ENCODE data around the gene CRYGC. TPM values are rescaled to one million over a fixed set of nuclear protein-coding genes. Genes with fewer than 3 reads are reported as not detected.

CRYGC gene, protein sequence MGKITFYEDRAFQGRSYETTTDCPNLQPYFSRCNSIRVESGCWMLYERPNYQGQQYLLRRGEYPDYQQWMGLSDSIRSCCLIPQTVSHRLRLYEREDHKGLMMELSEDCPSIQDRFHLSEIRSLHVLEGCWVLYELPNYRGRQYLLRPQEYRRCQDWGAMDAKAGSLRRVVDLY
- total RNA-seq: not detected in 2 replicates

DNA sequence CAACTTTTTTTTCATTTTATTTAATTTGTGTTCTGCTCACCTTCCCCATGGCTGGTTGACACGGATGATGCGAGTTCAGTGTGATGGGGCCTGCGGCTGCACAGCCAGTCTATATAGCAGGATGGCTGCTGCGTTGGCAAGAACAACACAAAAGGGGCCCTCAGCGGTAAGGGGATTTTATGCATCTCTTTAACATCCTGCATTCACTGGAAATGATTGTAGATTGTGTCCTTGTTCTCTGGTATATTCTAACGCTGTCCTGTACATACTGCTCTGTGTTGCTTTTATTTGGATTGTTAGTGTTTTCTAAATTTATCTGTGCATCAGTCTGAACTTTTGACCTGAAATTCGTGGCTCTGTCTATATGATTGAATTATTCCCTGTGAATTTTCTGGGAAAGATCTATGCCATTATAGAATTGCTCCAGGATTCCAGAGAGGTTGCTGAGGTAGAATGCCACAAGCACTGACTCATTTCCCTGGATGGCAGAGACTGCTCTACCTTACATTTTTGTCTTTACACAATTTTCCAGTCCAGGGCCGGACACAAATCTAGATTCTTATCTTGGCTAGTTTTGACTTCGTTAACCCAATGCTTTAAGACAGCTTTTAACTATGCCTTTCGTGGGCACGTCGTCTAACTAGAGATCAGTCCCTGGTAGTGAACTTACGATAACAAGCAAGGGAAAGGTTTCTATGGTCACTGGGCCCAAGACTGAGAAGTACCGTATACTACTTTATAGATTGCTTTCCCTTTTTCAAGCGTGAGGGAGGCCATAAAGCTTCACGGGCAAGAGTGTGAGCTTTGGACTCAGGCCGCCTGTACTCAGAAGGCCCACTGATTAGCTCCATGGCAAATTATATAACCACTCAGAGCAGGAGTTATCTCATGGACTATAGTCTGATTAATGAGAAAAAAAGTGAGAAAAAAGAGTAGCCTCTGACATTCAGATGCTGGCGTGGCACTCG is at the start of gene CRYGC:
Gene CRYGC, minus strand, starts transcription at position 85 of the 968 bp plus-strand sequence. Its CDS starts 36 bp downstream, at position 49.
- no peak for DNase-seq (ENCODE audit: insufficient read length, low spot score, missing footprints)
- H3K4me3 ChIP-seq (ENCODE audit: insufficient read depth, low read length): no peak within 1 kb of the TSS
- H3K4me1 ChIP-seq (ENCODE audit: insufficient read depth, low read length): no peaks in the 10 kb centered on the region
- no peaks in the 10 kb centered on the region for H3K36me3 ChIP-seq (ENCODE audit: insufficient read depth, low read length)
- H3K4me2 ChIP-seq (ENCODE audit: insufficient read depth, low read length): no peak within 1 kb of the TSS
- TF ChIP-seq, protein P1, sequence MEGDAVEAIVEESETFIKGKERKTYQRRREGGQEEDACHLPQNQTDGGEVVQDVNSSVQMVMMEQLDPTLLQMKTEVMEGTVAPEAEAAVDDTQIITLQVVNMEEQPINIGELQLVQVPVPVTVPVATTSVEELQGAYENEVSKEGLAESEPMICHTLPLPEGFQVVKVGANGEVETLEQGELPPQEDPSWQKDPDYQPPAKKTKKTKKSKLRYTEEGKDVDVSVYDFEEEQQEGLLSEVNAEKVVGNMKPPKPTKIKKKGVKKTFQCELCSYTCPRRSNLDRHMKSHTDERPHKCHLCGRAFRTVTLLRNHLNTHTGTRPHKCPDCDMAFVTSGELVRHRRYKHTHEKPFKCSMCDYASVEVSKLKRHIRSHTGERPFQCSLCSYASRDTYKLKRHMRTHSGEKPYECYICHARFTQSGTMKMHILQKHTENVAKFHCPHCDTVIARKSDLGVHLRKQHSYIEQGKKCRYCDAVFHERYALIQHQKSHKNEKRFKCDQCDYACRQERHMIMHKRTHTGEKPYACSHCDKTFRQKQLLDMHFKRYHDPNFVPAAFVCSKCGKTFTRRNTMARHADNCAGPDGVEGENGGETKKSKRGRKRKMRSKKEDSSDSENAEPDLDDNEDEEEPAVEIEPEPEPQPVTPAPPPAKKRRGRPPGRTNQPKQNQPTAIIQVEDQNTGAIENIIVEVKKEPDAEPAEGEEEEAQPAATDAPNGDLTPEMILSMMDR (IDR thresholded peaks at IDR 0.05; ENCODE audit: extremely low read depth, low read depth, low read length): no peak
- no peaks in the 10 kb centered on the region for H3K79me2 ChIP-seq (ENCODE audit: insufficient read depth, low read length)
- peaks cover 4% of the 10 kb centered on the region for H3K27me3 ChIP-seq (ENCODE audit: insufficient read depth, low read length)
- H3K27ac ChIP-seq (ENCODE audit: low read depth, low read length): no peak within 1 kb of the TSS
- H3K9me3 ChIP-seq (ENCODE audit: low read depth, low read length): no peaks in the 10 kb centered on the region
- no peak within 1 kb of the TSS for H2AFZ ChIP-seq (ENCODE audit: low read length)
- H4K20me1 ChIP-seq (ENCODE audit: insufficient read depth, low read length): no peaks in the 10 kb centered on the region

DNA sequence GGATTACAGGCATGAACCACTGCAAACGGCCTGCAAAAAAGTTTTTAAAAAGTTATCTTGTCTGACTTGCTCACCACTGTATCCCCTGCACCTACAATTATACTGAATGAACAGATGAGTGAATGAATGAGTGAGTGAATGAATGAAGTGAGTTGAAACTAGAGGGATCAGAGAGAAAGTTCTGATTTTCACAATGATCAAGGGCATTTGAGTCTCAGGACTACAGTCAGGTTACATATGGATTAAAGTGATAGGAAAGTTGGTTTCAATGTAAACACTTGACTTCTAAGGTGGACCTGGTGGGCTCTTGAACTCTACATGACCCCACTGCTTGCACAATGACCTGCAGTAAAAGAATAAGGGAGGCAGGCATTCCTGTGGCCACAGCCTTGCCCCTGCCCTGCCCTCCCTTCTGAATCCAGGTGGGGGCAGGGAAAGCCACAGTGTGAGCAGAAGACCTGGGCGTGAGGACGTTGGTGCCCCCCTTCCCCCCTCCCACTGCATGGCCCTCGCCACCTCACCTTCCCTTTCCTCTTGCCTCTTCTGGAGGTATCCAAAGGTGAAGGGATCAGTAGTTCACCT is 49.5 kb upstream of the CRYGC start:
- no peak overlapping the region for H2AFZ ChIP-seq (ENCODE audit: low read length)
- TF ChIP-seq, protein P1 (IDR thresholded peaks at IDR 0.05; ENCODE audit: extremely low read depth, low read depth, low read length): no peak
- no peaks in the 10 kb centered on the region for H3K4me1 ChIP-seq (ENCODE audit: insufficient read depth, low read length)
- H3K27ac ChIP-seq (ENCODE audit: low read depth, low read length): no peak overlapping the region
- no peaks in the 10 kb centered on the region for H3K79me2 ChIP-seq (ENCODE audit: insufficient read depth, low read length)
- peaks cover 8% of the 10 kb centered on the region for H3K27me3 ChIP-seq (ENCODE audit: insufficient read depth, low read length)
- no peak overlapping the region for H3K4me2 ChIP-seq (ENCODE audit: insufficient read depth, low read length)
- no peak overlapping the region for H3K4me3 ChIP-seq (ENCODE audit: insufficient read depth, low read length)
- no peaks in the 10 kb centered on the region for H3K9me3 ChIP-seq (ENCODE audit: low read depth, low read length)
- no peaks in the 10 kb centered on the region for H3K36me3 ChIP-seq (ENCODE audit: insufficient read depth, low read length)
- no peak for DNase-seq (ENCODE audit: insufficient read length, low spot score, missing footprints)
- no peaks in the 10 kb centered on the region for H4K20me1 ChIP-seq (ENCODE audit: insufficient read depth, low read length)

DNA sequence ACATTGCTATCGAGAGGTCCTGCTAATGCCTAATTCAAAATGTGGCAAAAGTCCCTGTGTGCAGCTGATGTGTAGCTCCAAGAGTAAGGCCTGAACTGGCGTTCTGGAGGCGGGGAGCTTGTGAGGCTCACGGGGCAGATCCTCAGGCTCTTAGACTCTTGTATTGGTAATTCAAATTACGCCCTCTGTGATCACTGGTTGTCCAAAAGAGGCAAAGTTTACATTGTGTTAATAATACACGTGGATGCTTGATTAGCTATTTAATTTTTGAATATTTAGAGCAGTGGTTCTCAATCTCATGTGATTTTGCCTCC is 46.2 kb upstream of the CRYGC start:
- Histone ChIP-seq H3K4me3 (ENCODE audit: insufficient read depth, low read length) (no peak overlapping the region), H3K27me3 (ENCODE audit: insufficient read depth, low read length) (peaks cover 1% of the 10 kb centered on the region), H3K4me2 (ENCODE audit: insufficient read depth, low read length) (peak overlapping the region; percentile 12), H3K9me3 (ENCODE audit: low read depth, low read length) (no peaks in the 10 kb centered on the region), H3K79me2 (ENCODE audit: insufficient read depth, low read length) (no peaks in the 10 kb centered on the region), H2AFZ (ENCODE audit: low read length) (peak overlapping the region; percentile 3), H3K36me3 (ENCODE audit: insufficient read depth, low read length) (no peaks in the 10 kb centered on the region), H3K4me1 (ENCODE audit: insufficient read depth, low read length) (no peaks in the 10 kb centered on the region), H3K27ac (ENCODE audit: low read depth, low read length) (no peak overlapping the region), H4K20me1 (ENCODE audit: insufficient read depth, low read length) (no peaks in the 10 kb centered on the region)
- TF ChIP-seq, protein P1 (IDR thresholded peaks at IDR 0.05; ENCODE audit: extremely low read depth, low read depth, low read length): no peak
- no peak for DNase-seq (ENCODE audit: insufficient read length, low spot score, missing footprints)

All from osteoblast (primary cell).